ENCODE measurements around the gene SMIM35. TPM values are rescaled to one million over a fixed set of nuclear protein-coding genes. Genes with fewer than 3 reads are reported as not detected.

Gene SMIM35
- total RNA-seq, 1 experiment from 2014 or later = not detected

- no peak for DNase-seq (ENCODE audit: low read depth)
Measured at GRCh38 chr11:118057251-118058145, 29.3 kb downstream of the SMIM35 start.

GRCh38 chr11:118056806-118057205 is 30.0 kb downstream of the SMIM35 start:
- no peak for DNase-seq (ENCODE audit: low read depth)

GRCh38 chr11:118055966-118056365 is 30.8 kb downstream of the SMIM35 start:
- no peak for DNase-seq (ENCODE audit: low read depth)

DNA sequence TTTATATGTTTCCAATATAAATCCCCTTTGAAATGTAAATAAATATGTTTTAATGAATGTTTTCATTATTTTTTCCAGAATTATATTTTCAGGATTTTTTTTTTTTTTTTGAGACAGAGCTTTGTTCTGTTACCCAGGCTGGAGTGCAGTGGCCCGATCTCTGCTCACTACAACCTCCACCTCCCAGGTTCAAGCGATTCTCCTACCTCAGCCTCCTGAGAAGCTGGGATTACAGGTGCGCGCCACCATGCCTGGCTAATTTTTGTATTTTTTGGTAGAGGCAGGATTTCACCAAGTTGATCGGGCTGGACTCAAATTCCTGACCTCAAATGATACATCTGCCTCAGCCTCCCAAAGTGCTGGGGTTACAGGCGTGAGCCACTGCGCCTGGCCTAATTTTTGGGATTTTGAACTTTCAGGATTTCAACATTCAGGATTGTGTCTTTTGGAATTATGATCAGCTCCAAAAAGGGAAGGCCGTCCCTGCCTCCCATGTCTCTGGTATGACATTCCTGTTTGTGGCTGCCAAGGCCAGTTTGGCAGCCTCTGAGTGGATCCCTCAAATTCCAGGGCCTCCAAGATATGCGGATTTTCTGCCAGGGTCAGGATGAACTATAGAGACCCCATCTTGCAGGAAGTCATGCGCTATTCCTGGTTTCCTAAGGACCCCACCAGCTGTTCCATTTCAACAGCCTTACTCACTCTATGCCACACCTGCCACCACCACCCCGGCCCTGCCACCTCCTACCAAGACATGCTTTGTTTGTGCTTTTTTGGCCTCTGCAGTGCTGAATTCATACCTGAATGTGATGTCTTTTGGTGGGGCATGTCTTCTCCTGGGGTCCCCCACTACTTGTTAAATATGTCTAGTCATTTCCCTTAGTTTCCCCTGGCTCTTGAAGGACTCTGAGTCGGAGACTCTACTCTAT is 31.8 kb downstream of the SMIM35 start:
- no peak for DNase-seq (ENCODE audit: low read depth)

- DNase-seq (ENCODE audit: low read depth) = no peak
Measured at GRCh38 chr11:118052581-118053206, 34.1 kb downstream of the SMIM35 start.

GRCh38 chr11:118051611-118052461 is 34.9 kb downstream of the SMIM35 start:
- DNase-seq (ENCODE audit: low read depth) = no peak

GRCh38 chr11:118051136-118051610 is 35.6 kb downstream of the SMIM35 start:
- DNase-seq (ENCODE audit: low read depth) = no peak

GRCh38 chr11:118050208-118050891 is 36.4 kb downstream of the SMIM35 start:
- DNase-seq (ENCODE audit: low read depth) = no peak

DNA sequence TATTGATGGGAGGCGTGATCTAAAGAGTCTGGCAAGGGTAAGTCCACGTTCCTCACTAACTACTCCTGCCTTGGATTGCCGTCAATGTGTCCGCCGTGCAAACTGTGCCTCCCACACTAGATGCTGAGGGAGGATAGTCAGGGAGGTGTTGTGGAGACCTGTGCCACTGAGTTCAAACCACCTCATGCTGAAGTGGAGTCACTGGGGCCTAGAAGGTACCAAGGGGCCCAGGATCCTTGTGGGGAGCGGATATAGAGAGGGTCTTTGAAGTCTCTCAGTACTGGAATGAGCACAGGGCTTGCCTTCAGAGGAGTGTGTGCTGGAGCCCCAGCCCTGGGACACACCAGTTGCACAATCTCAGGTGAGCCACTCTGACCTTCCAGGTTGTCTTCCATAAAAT is 37.0 kb downstream of the SMIM35 start:
- no peak for DNase-seq (ENCODE audit: low read depth)

DNA sequence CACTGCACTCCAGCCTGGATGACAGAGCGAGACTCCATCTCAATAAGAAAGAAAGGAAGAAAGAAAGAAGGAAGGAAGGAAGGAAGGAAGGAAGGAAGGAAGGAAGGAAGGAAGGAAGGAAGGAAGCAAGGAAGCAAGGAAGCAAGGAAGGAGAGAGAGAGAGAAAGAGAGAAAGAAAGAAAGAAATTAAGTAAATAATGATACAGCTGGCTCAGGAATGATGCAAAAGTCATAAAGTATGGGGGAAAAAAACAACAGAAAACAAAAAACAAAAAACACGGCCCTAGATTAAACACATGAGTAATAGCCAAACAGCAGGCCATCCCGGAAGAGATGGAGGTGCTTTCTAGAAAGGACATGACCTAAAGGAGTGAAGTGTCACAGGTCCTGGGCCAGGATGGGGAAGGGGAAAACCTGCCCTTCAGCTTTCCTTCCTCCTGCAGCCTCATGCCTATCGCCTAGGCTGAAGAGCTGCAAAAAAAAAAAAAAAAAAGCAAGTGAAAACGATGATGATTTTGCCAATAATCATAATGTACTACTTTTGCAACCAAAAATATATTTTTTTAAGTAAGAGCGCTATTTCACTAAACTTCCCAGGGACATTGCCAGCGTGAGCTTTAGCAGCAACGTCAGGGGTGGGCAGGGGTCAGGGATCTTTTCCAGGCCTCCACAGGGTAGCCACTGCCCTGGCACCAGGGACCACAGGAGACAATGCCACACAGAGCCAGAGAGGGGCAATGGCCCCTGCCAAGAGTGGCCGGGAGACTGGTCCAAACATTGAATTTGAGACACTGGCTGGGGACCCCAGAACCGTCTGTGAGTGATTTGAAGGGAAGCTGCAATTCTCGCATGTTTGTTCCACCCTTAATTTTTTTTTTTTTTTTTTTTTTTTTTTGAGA is 38.0 kb downstream of the SMIM35 start:
- no peak for DNase-seq (ENCODE audit: low read depth)

DNA sequence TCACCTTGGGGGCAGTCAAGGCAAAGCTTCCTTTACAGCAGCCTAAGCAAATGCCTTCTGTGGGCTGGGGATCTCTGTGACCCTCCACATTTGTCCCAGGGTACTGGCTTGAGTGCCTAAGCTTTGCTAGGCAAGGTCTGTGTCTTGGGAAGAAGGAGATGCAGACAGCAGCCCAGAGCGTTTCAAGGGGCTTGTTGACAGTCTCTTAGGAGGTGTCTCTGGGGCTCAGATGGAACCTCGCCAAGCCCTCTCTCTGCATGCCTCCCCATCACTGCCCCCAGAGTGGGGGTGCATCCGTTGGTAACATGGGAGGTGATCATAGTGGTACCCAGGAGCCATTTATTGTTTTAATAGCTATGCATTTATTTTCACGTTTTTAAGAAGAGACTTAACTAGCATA is 39.0 kb downstream of the SMIM35 start:
- DNase-seq (ENCODE audit: low read depth) = no peak

- no peak for DNase-seq (ENCODE audit: low read depth)
Measured at GRCh38 chr11:118046964-118047700, 39.6 kb downstream of the SMIM35 start.

GRCh38 chr11:118046051-118046963 is 40.5 kb downstream of the SMIM35 start:
- DNase-seq (ENCODE audit: low read depth) = no peak

DNA sequence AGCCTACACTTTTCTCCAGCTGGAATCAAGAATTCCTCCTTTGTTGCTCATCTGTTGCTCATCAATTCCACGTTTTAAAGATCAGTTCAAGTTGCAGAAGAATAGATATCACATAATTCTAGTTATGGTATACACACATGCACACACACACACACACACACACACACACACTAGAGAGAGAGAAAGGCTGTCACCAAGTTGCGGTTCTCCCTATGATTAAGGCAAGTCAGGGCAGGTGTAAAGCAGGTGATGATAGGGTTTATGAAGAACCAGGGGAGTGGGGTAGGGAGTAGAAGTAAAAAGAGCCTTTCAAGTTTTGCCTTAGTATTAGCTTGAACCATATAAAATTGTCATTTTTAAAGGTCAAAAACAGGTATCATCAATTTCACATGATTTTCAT is 41.6 kb downstream of the SMIM35 start:
- DNase-seq (ENCODE audit: low read depth) = no peak

DNA sequence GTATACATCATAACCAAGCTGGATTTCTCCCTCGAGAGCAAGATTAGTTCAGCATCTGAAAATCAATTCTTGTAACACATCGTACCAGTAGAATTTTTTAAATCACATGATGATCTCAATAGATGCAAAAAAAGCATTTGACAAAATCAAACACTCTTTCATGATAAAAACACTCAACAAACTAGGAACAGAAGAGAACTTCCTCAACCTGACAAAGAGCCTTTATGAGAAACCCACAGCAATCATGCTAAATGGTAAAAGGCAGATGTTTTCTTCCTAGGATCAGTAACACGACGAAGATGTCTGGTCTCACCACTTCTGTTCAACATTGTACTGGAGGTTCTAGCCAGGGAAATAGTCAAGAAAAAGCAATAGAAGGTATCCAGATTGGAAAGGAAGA is 44.0 kb downstream of the SMIM35 start:
- DNase-seq (ENCODE audit: low read depth) = no peak

DNA sequence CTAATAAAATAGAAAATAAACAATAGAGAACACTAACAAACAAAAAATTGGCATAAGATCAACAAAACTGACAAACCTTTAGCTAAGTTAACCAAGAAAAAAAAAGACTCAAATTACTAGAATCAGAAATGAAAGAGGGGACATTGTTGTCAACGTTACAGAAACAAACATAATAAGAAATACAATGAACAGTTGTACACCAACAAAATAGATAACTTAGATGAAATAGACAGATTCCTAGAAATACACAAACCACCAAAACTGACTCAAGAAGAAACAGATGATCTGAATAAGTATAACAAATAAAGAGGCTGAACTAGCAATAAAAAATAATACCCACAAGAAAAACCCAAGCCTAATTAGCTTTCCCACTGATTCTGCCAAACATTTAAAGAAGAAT is 44.6 kb downstream of the SMIM35 start:
- DNase-seq (ENCODE audit: low read depth) = no peak

- no peak for DNase-seq (ENCODE audit: low read depth)
Measured at GRCh38 chr11:118033443-118033842, 53.3 kb downstream of the SMIM35 start.

- DNase-seq (ENCODE audit: low read depth) = no peak
Measured at GRCh38 chr11:118028626-118029025, 58.1 kb downstream of the SMIM35 start.

Data from M059J (cell line).